Skin of body (tissue), 2 donors: Measurements from ENCODE around the gene HTR7. TPM values are rescaled to one million over a fixed set of nuclear protein-coding genes. Genes with fewer than 3 reads are reported as not detected.
"Not testable (repeated sequence)": the region's sequence is repeated elsewhere in the genome, so short reads cannot be mapped to it uniquely, and the experiment has no call there.

Experiments
- DNase-seq: peaks from one replicate; lab custom pipeline; 2025; lab: John Stamatoyannopoulos, UW
- total RNA-seq: library from RNA; depleted of rRNA; stranded (reverse); fragments of >200 nt; gene quantifications from one replicate; pipeline ENCODE4 v1.2.3, GENCODE V29; 2014

The HTR7 gene
- total RNA-seq, 1 donor from 2014 or later = 0.30 TPM

GRCh38 chr10:90858461-90858968 lies 676 bp upstream of the HTR7 start:
- no peak for DNase-seq

DNA sequence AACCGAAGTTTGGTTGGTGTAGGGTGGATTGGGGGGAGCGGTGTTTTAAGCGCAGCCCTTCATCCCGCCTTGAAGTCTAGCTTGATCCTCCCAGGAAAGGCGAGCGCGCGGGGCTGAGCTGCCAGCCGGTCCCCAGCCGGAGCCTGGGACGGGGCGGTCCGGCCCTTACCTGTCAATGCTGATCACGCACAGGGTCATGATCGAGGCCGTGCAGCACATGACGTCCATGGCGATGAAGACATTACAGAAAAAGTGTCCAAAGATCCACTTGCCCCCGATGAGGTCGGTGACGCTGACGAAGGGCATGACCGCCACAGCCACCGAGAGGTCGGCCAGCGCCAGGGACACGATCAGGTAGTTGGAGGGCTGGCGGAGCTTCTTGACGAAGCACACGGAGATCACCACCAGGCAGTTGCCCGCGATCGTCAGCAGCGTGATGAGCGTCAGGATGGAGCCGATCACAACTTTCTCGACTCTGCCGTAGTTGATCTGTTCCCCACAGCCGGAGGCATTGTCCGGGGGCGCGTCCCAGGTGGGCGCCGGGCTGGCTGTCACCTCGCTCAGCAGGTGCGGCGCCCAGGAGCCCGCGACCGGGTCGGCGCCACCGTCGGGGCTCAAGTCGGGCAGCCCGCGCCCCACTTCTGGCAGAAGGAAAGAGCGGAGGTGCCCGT lies 740 bp downstream of the HTR7 start:
- DNase-seq = no peak

GRCh38 chr10:90856261-90856660 lies 1.6 kb downstream of the HTR7 start:
- DNase-seq = no peak

- no peak for DNase-seq
These were observed 2.7 kb downstream of the HTR7 start for GRCh38 chr10:90855126-90855525.

- no peak for DNase-seq
These were observed 7.7 kb downstream of the HTR7 start for GRCh38 chr10:90849956-90850749.

- DNase-seq = no peak
These were observed 10.4 kb downstream of the HTR7 start for GRCh38 chr10:90847436-90847835.

DNA sequence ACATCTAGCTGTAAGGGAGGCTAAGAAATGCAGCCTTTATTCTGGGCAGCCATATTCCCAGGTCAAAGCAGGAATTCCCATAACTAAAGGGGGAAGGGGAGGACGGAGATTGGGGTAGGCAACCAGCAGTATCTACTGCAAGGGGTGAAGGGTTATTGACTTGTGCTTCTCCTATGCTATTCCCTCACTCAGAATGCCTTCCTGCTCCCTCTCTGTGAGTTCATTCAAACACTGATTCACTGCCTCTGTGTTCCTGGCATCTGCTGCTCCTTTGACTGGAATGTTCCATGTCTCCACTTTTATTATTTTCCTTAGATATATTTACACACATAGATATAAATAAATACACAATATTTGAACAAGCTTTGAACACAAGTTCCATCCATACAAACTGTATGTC lies 11.1 kb downstream of the HTR7 start:
- no peak for DNase-seq

DNA sequence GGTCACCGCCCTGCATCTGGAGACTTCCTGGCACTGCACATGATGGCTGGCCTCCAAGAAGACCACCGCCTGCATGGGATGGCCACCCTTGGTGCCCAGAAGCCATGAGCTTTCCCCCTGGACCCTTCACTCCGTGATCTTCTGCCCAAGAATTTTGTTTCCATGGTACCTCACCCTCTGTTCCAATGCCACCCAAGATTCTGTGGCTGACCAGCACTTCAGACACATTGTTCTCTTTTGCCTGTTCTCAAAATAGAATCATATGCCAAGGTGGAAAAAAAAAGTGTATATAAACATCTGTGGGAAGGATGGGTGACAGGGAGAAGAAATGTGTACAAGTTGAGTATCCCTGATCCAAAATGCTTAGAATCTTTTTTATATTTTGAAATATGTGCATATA lies 12.1 kb downstream of the HTR7 start:
- no peak for DNase-seq

DNA sequence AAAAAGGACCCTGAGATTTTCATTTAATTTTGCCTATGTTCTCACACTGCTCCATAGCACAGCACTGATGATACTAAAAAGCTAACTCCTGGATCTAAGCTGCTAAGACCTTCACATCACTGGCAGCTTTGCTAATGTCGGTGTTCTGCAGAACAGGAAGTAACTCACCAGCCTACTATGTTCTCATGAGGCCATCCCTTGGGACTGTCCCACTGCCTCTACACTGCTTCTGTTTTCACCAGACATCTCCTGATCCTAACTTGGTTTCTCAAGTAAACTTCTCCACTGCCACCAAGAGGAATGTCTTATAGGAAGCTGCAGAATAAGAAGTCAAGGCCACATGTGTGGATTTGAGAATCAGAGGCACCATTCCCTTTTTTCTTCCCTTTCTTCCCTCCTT lies 15.1 kb downstream of the HTR7 start:
- no peak for DNase-seq

GRCh38 chr10:90837486-90837885 lies 20.4 kb downstream of the HTR7 start:
- no peak for DNase-seq

DNA sequence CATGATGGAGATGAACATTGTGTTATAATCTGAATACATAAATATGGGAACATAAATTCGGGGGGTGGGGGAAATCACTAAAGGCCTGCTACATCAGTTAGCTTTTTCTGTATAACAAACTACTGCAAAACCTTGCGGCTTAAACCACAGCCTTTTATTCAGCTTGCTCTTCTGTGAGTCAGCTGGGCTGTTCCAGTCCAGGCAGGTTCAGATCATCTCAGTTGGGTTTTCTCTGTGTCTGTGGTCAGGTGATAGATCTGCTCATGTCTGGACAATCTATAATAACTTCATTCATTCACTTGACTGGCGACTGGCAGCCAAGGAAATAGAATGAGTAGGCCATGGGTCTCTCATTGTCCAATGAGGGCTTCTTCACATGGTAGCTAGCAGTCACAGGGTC lies 23.5 kb downstream of the HTR7 start:
- DNase-seq = no peak

GRCh38 chr10:90832111-90832510 lies 25.7 kb downstream of the HTR7 start:
- DNase-seq = no peak

GRCh38 chr10:90822508-90822907 lies 35.3 kb downstream of the HTR7 start:
- DNase-seq = no peak

GRCh38 chr10:90821864-90822263 lies 36.0 kb downstream of the HTR7 start:
- not testable (repeated sequence) for DNase-seq

DNA sequence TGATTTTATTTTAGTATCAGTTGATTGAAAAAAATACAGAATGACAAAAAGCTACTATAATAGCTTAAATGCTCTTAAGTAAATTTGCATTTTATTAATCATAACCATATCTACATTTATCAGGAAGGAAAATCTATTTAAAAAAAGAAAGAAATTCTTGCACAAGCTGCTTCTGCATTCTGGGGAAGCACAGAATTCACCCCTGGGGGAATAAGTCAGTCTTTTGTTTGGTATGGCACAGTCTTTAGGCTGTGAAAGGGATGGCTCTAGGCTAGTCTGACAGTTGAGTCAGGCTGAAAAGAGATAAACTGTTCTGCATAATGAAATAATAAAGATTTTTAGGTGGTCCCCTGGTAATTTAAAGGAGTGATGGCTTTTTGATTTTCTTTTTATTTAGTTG lies 37.9 kb downstream of the HTR7 start:
- no peak for DNase-seq

- no peak for DNase-seq
These were observed 39.1 kb downstream of the HTR7 start for GRCh38 chr10:90818736-90819135.

- DNase-seq = no peak
These were observed 40.5 kb downstream of the HTR7 start for GRCh38 chr10:90817128-90817889.

DNA sequence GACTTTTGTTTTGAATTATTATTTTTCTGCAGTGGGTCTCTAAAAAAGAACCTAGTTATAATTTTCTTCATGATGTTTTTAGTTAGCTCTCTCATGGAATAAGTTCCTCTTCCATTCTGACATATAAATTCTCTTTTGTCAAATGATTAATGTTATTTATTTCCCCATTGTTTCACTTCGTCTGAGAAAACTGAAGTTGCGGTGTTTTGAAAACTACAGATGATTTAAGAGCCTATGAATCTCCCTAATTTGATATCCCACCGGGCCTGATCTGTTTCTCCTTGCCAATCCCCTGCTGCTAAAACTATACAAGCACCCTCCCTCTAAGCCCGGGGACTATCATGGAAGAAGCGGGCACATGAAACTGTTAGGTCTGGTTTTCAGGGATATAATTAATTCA lies 41.4 kb downstream of the HTR7 start:
- DNase-seq = no peak

- DNase-seq = no peak
These were observed 44.1 kb downstream of the HTR7 start for GRCh38 chr10:90813594-90814365.

- not testable (repeated sequence) for DNase-seq
These were observed 50.7 kb downstream of the HTR7 start for GRCh38 chr10:90807106-90807505.

GRCh38 chr10:90806677-90807076 lies 51.2 kb downstream of the HTR7 start:
- DNase-seq = no peak
